ENCODE measurements around the gene ODF4.

The ODF4 gene, protein sequence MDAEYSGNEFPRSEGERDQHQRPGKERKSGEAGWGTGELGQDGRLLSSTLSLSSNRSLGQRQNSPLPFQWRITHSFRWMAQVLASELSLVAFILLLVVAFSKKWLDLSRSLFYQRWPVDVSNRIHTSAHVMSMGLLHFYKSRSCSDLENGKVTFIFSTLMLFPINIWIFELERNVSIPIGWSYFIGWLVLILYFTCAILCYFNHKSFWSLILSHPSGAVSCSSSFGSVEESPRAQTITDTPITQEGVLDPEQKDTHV

DNA sequence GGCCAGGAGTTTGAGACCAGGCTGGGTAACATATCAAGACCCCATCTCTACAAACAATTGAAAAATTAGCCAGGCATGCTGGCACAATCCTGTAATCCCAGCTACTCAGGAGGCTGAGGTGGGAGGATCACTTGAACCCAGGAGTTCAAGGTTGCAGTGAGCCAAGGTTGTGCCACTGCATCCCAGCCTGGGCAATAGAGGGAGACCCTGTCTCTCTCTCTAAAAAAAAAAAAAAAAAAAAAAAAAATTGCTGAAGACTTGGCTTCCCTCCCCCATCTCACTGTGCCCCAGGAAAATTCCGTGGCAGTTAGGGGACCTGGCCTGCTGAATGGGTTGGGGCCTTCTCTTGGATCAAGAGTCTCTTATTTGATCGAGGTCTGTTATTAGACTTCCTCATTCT is at the start of gene ODF4:
Gene ODF4 (plus strand): TSS at position 301 of the 400 bp plus-strand sequence. CDS start 212 bp downstream, outside the sequence.
- H3K27ac Mint-ChIP-seq, result no peak within 1 kb of the TSS
- H3K4me3 Mint-ChIP-seq, result no peak within 1 kb of the TSS
- no peaks in the 10 kb centered on the region for H3K36me3 Mint-ChIP-seq
- no peaks in the 10 kb centered on the region for H3K9me3 Mint-ChIP-seq
- H3K4me1 Mint-ChIP-seq, result peaks cover 13% of the 10 kb centered on the region
- H3K27me3 Mint-ChIP-seq, result no peaks in the 10 kb centered on the region
- ATAC-seq, result no peak

DNA sequence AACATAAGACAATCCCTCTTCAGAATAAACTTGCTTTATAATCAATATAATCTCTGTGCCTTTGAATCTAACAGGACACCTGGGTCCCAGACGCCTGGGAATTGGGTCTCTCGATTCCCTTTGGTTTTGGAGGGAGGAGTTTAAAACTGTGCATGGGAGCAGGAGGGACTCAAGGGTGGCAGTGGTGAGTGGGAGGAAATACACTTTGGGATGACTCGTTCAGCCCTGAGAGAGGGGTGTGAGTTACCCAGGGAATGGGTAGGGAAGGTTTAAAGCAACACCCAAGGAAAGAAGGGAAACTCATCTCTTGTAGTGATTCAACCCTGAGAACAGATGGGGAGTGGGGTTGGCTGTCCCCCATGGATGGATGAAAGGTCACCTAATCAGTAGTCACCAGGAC is 49.6 kb upstream of the ODF4 start:
- Mint-ChIP-seq H3K9me3 (no peaks in the 10 kb centered on the region), H3K4me3 (peak overlapping the region; percentile 90), H3K27ac (peak overlapping the region; percentile 98), H3K4me1 (peaks cover 65% of the 10 kb centered on the region), H3K36me3 (peaks cover 11% of the 10 kb centered on the region), H3K27me3 (no peaks in the 10 kb centered on the region)
- no peak for ATAC-seq

DNA sequence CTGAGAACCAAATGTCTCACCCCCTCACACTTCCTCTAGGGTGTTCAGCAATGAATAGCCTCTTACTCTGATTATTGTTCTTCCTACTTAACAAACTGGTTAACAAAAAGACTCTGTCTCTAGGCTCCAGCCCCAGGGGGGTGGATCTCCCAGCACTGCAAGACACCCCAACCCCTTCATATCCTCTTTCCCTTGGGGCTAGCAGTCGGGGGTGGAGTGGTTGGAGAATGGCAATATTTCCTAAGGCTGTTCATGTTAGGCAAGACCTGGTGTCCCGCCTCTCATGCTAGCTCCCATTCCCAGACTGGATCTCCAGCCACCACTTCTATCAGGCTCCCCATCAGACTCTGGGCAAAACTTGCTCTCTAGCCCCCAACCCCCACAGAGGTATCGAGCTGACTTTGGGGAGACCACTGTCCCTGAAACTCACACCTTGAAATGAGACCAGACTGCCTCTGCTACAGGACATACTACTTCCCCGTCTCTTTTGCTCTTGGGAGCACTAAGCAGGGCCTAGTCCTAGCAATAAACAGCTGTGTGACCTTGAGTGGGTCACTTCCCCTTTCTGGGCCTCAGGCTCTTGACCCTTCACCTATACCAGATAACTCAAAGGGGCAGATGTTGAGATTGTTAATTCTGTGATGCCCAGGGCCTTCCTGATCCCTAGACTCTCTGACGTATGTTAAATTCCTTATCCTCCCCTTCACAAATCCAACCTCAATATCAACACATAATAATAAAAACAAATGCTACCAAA is 46.8 kb upstream of the ODF4 start:
- Mint-ChIP-seq H3K27ac (peak overlapping the region; percentile 23), H3K4me1 (peaks cover 61% of the 10 kb centered on the region), H3K36me3 (peaks cover 11% of the 10 kb centered on the region), H3K27me3 (no peaks in the 10 kb centered on the region), H3K9me3 (no peaks in the 10 kb centered on the region), H3K4me3 (no peak overlapping the region)
- ATAC-seq, result no peak

DNA sequence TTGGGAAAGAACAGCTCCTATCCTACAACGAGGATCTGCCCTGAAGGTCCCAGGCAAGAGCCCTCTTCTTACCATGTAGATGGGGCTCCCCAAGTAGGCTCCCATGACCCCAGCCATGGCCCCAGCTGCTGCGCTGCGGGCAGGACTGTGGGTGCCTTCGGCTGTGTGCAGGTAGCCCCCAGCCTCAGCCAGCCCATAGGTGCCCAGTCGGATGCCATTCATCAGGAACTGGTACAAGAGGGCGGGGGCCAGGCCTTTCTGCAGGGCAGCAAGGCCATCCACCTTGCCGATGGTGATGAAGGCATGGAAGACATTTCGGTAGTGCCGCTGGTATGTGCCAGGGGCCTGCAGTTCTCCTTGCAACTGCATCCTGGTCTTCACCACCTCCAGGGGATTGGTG is 45.3 kb upstream of the ODF4 start:
- no peak for ATAC-seq
- Mint-ChIP-seq H3K27me3 (no peaks in the 10 kb centered on the region), H3K27ac (peak overlapping the region; percentile 84), H3K9me3 (no peaks in the 10 kb centered on the region), H3K4me3 (peak overlapping the region; percentile 86), H3K36me3 (peaks cover 11% of the 10 kb centered on the region), H3K4me1 (peaks cover 54% of the 10 kb centered on the region)

DNA sequence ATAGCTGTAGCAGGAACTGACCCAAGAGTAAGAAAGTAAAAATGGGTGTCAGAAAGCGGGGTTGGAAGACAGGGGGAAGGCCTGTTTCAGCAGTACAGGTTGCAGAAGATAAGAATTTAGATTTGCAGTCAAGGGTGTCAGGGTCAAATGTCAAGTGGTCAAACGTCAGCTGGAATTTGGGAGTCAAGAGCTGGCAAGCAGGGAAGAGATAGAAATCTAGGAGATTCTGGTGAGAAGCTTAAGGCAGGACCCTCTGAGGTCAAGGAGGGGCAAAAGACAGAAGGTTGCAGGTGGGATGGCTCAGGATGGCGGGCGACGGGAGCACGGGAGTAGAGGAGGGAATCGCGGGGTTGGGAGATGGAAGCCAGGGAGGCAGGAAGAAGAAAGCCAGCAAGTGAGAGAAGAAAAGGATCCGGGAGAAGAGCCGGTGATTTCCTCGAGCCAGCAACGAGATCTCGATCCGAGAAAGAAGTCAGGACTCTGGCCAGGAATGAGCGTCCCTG is 44.8 kb upstream of the ODF4 start:
- Mint-ChIP-seq H3K27me3 (no peaks in the 10 kb centered on the region), H3K4me1 (peaks cover 49% of the 10 kb centered on the region), H3K27ac (peak overlapping the region; percentile 84), H3K4me3 (peak overlapping the region; percentile 86), H3K9me3 (no peaks in the 10 kb centered on the region), H3K36me3 (peaks cover 9% of the 10 kb centered on the region)
- no peak for ATAC-seq

DNA sequence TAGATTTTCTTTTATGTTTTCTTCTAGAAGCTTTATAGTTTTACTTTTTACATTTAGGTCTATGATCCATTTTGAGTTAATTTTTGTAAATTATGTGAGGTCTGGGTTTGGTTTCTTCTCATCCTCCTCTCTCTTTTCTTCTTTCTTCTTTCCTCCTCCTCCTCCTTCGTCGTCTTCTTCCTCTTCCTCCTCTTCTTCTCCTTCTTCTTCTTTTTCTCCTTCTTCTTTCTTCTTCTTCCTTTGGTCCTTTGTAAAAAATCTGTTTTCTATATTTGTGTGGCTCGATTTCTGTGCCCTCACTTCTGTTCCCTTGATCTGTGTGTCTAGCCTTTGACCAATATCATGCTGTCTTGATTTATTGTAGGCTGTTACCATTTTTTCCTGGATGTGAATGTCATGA is 39.4 kb upstream of the ODF4 start:
- Mint-ChIP-seq H3K4me1 (peaks cover 22% of the 10 kb centered on the region), H3K9me3 (no peaks in the 10 kb centered on the region), H3K27ac (no peak overlapping the region), H3K36me3 (no peaks in the 10 kb centered on the region), H3K4me3 (no peak overlapping the region), H3K27me3 (no peaks in the 10 kb centered on the region)
- no peak for ATAC-seq

DNA sequence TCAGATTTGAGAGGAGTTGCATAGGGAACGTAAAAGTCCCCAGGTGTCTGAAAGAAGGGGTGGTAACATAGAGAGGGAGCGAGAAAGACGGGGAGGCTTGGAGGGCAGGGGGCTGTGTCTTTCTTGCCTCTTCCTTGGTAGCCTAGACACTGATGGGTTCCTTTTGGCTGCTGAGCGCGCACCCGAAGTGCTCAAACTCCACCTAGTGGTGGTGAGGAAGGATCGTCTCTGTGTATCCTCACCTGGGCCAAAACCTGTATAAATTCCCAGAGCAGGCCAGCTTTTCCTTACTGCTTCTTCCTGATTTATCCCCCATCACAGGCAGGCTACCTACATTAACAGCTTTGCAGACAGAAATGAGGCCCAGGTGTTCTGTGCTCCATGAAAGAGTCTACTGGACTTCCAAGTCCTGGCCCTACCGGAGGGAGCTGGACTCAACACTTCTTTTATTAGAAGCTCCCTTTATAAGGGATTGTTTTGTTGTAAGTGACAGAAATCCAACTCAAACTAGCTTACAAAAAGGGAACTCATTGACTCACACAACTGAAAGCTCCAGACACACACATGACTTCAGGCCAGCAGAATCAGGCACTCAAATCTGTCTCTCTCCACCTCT is 38.9 kb upstream of the ODF4 start:
- H3K9me3 Mint-ChIP-seq, result no peaks in the 10 kb centered on the region
- peak; percentile 93 for ATAC-seq
- no peaks in the 10 kb centered on the region for H3K36me3 Mint-ChIP-seq
- H3K4me1 Mint-ChIP-seq, result peaks cover 17% of the 10 kb centered on the region
- H3K27me3 Mint-ChIP-seq, result no peaks in the 10 kb centered on the region
- no peak overlapping the region for H3K27ac Mint-ChIP-seq
- H3K4me3 Mint-ChIP-seq, result no peak overlapping the region

DNA sequence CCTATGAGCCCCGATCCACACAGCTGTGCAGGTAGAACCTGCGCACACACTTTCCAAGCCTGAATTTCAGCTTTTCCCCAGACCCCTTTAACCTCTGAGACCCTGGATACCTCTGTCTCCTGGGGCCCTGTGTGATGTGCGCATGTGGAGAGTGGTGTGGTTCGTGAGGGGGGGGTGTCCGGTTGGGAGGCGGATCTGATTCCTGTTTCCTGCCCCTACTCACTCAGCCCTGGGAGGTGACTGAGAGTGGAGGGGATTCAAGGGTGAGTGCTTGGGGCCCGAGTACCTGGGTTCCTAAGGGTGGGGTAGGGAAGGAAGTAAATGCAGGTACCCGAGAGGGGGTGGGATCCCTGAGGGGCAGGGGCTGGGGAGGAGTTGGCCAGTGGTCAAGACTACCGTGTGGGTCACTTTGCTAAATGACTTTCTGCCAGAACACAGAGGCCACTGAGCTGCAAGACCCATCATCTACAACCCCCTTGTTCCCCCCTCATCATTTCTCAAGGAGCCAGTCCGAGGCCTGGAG is 29.0 kb upstream of the ODF4 start:
- no peak overlapping the region for H3K27ac Mint-ChIP-seq

DNA sequence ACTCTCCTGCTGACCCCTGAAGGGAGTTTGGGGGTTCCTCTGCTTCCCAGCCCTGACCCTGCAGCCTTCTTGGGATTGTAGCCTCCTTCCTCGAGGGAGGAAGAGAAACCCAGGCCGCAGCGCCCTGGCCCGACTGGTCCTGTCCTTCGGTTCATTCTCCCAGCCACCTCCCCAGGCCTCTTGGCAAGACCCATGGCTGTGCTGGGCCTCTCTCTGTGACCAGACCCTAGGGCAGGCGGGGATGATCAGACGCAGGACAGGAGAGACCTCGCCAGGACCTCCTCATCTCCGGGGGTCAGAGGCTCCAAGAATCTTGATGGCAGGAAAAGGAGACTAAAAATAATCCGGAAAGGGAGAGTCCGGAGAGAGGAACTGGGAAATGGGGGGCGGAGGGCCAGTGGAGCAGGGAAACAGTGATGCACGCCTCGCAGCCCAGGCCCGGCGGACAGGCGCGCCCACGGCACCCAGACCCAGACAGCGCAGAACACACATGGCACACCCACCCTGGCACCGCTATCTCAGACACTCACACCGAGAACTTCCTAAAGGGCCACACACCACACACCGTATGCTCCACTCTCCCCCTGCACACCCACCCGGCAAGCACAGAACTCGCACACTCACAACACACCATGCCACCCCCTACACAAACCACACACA is 28.4 kb upstream of the ODF4 start:
- no peak for ATAC-seq
- Mint-ChIP-seq H3K27me3 (peaks cover 63% of the 10 kb centered on the region), H3K4me1 (peaks cover 8% of the 10 kb centered on the region), H3K27ac (no peak overlapping the region), H3K36me3 (no peaks in the 10 kb centered on the region), H3K9me3 (no peaks in the 10 kb centered on the region), H3K4me3 (no peak overlapping the region)

More for the DNA sequence above, 29.0 kb upstream of the ODF4 start:
- H3K4me3 Mint-ChIP-seq, result no peak overlapping the region
- no peaks in the 10 kb centered on the region for H3K9me3 Mint-ChIP-seq
- ATAC-seq, result no peak
- H3K27me3 Mint-ChIP-seq, result peaks cover 57% of the 10 kb centered on the region
- H3K4me1 Mint-ChIP-seq, result peaks cover 8% of the 10 kb centered on the region
- H3K36me3 Mint-ChIP-seq, result no peaks in the 10 kb centered on the region

DNA sequence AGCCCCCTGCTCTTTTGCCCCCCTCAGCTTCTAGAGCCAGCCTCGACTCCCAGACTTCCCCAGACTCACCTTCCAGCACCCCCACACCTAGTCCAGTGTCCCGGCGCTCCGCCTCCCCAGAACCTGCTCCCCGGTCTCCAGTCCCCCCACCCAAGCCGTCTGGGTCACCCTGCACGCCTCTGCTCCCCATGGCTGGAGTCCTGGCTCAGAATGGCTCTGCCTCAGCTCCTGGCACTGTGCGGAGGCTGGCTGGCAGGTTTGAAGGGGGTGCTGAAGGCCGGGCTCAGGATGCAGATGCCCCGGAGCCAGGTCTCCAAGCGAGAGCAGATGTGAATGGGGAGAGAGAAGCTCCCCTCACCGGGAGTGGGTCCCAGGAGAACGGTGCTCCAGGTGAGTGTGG is 27.4 kb upstream of the ODF4 start:
- H3K4me1 Mint-ChIP-seq, result peaks cover 8% of the 10 kb centered on the region
- no peaks in the 10 kb centered on the region for H3K36me3 Mint-ChIP-seq
- peaks cover 69% of the 10 kb centered on the region for H3K27me3 Mint-ChIP-seq
- no peak overlapping the region for H3K27ac Mint-ChIP-seq
- no peak overlapping the region for H3K4me3 Mint-ChIP-seq
- H3K9me3 Mint-ChIP-seq, result no peaks in the 10 kb centered on the region
- ATAC-seq, result no peak

DNA sequence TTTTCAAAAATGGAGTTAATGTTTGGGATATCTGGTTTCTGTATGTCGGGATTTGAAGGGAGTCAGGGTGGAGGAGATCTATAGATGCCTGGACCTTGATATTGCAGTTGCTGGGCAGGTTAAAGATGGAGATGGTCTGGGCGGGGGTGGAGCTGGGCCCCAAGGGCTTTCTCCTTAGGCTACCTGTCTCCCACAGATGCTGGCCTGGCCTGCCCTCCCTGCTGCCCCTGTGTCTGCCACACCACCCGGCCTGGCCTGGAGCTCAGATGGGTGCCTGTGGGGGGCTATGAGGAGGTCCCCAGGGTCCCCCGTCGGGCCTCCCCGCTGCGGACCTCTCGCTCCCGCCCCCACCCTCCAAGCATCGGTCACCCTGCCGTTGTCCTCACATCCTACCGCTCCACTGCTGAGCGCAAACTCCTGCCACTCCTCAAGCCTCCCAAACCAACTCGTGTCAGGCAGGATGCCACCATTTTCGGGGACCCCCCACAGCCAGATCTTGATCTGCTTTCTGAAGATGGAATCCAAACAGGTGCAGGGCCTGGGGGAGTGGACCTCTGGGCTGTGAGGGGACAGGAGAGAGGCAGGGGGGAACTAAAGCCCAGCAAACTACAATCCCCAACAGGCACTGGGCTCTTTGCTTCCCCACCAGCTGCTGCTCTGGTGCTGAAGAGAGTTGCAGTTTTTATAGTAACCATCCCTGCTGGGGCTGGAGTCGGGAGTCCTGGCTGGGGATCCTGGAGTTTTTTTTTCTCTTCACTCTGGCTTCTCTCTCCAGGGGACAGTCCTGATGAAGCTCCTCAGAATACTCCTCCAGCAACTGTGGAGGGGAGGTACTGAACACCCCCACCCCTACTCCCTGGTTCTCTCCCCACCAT is 26.7 kb upstream of the ODF4 start:
- Mint-ChIP-seq H3K36me3 (no peaks in the 10 kb centered on the region), H3K27me3 (peaks cover 70% of the 10 kb centered on the region), H3K27ac (no peak overlapping the region), H3K4me1 (peaks cover 8% of the 10 kb centered on the region), H3K9me3 (no peaks in the 10 kb centered on the region), H3K4me3 (no peak overlapping the region)
- ATAC-seq, result no peak

DNA sequence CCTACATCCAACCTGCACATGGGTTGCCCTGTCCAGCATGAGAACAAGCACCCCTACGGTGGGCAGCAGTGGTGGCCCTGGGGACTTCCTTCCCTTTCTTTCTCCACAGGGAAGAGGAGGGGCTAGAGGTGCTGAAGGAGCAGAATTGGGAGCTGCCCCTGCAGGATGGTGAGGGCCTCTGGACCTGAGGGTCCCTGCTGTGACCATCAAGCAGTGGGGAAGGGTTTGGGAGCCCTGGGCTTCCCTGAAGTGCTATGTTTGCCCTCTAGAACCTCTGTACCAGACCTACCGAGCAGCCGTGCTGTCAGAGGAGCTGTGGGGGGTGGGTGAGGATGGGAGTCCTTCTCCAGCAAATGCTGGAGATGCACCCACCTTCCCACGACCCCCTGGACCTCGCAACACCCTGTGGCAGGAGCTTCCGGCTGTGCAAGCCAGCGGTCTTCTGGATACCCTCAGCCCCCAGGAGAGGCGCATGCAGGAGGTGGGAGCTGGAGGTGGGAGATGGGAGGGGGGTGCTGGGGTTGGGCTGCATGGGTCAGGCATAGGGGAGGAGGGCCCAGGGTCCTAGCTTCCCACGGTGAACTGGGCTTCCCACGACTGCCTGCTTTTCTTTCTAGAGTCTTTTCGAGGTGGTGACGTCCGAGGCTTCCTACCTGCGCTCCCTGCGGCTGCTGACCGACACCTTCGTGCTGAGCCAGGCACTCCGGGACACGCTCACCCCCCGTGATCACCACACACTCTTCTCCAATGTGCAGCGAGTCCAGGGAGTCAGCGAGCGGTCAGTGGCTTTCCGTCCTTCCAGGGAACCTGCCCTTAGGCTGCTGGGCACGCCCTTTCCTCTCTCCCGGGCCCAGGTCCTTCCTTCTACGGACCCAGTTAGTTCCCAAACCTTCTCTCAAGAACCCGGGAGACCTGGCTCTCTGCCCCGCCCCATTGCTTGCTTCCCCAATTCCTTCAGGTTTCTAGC is 24.6 kb upstream of the ODF4 start:
- Mint-ChIP-seq H3K4me3 (no peak overlapping the region), H3K27me3 (peaks cover 90% of the 10 kb centered on the region), H3K36me3 (no peaks in the 10 kb centered on the region), H3K4me1 (peaks cover 8% of the 10 kb centered on the region), H3K9me3 (no peaks in the 10 kb centered on the region), H3K27ac (no peak overlapping the region)
- ATAC-seq, result no peak

DNA sequence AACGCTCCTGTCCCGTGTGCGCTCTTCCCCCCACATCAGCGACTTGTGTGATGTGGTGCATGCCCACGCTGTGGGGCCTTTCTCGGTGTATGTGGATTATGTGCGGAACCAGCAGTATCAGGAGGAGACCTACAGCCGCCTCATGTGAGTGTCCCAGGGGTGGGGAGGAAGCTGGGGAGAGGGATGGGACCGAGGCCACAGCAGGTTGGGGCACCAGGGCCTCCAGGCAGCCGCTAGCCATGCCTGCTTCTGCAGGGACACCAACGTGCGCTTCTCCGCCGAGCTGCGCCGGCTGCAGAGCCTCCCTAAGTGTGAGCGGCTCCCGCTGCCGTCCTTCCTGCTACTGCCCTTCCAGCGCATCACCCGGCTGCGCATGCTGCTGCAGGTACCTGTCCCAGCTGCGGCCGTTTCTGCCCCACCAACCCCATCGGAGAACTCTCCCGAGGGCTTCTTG is 23.8 kb upstream of the ODF4 start:
- no peak for ATAC-seq
- H3K36me3 Mint-ChIP-seq, result no peaks in the 10 kb centered on the region
- no peak overlapping the region for H3K27ac Mint-ChIP-seq
- peaks cover 8% of the 10 kb centered on the region for H3K4me1 Mint-ChIP-seq
- no peak overlapping the region for H3K4me3 Mint-ChIP-seq
- H3K9me3 Mint-ChIP-seq, result no peaks in the 10 kb centered on the region
- H3K27me3 Mint-ChIP-seq, result peaks cover 88% of the 10 kb centered on the region

Data from stimulated activated memory B cell treated with anti-CD40 and anti-IgM and Interleukin-4, amounts not matched to agents 10 μg/mL and 1 μg/mL and 100 μg/mL, for 72 hours (primary cell).